HG02588 (cell line): ENCODE results near the gene FRMD4A.
A peak's percentile ranks its signal among the peaks of the same experiment; 100 is the strongest.
"Not testable (repeated sequence)": the region's sequence is repeated elsewhere in the genome, so short reads cannot be mapped to it uniquely, and the experiment has no call there.

Source experiments
- ATAC-seq: cut with Tn5 transposase; IDR thresholded peaks from one replicate; pipeline ENCODE4 v1.9.1; 2021; ENCODE audit warnings: mild to moderate bottlenecking, moderate library complexity; ENCODE audit not compliant: unreplicated experiment

FRMD4A gene

GRCh38 chr10:13716081-13717071 lies 614.3 kb downstream of the FRMD4A start:
- no peak for ATAC-seq

DNA sequence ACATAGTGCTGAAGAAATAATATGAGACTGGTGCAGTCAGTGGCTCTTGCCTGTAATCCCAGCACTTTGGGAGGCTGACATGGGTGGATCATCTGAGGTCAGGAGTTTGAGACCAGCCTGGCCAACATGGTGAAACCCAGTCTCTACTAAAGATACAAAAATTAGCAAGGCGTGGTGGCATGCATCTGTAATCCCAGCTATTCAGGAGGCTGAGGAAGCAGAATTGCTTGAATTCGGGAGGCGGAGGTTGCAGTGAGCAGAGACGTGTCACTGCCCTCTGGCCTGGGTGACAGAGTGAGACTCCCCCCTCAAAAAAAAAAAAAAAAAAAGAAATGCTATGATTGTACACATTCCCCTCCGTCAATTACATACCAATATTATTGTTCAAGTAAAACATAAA lies 615.1 kb downstream of the FRMD4A start:
- ATAC-seq, result not testable (repeated sequence)

DNA sequence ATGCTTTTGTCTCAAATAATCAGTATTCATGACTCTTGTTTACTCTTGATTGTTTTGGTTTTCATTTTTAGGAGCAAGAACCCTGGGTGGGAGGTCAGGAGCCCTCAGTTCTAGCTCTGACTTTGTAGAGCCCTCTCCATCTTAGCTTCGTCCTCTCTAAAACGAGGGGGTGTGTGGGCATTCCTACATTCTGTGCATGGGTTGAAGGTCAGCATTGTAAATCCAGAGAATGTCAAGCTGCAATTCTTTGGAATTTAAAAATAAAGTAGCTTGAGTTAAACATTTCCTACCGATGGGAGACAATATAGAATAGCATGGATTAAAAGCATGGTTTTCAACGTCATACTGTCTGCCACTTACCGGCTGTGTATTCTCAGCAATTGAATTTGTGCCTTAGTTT lies 615.6 kb downstream of the FRMD4A start:
- ATAC-seq, result no peak

DNA sequence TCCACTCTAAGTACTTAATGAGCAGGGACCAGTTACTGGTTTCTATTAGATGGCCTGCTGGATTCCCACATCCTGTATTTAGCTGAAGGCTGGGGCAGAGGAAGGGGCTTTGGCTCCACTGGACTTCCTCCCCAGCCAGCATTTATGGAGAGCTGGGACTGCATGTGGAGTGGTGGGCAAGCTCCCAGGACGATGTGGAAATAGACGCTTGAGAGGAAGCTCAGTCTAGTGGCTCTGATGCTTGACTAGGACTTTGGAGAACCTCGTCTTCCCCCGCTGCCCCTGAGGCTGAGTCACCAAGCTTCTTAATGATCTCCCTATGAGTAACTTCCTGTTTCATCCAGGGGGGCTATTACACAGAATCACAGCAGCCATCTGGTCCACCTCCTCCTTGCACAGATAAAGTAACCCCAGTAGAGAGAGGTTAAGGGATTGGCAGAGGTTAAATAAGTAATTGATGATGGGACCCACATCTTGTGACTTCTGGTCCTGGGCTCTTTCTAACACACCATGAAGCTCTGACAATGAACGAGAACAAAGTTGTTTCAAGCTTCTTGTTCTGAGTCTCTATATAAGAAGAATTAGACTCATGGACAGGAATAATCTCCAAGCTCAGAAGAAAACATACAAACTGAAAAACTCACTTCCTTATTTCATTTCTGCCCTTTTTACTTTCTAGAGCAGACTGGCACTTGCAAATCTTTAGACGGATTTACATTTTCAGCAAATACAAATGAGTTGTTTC lies 617.7 kb downstream of the FRMD4A start:
- peak; percentile 75 for ATAC-seq

DNA sequence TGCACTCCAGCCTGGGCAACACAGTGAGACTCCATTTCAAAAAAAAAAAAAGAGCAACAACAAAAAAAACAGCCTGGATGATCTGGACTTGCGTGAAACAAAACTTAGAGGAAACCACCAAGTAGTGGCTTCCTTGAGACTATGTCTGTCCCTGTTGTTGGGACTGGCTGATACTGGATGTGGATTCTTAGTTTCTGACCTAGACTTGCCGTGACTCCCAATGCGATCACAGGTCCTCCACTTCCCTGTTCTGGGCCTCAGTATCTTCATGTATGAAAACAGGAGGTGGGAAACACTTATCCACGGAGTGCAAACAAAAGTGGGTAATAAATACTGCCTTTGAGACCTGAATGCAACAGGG lies 618.3 kb downstream of the FRMD4A start:
- peak; percentile 8 for ATAC-seq

DNA sequence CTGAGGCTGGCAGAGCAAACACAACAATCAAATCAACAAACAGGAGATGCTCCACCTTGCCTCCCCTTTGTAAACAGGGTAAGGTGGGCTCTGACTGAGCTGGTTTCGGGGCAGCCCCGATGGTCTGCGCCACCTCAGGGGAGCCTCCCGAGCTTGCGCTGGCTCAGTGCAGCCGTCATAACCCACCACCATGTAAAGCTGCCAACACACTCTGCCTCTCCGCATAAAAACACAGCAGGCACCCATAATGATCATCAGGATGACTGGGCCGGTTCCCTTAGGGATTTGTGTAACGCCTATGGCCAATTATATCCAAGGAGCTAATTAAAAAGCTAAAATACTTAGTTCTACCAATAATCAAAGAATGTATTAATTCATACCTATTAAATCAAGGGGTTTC lies 619.4 kb downstream of the FRMD4A start:
- no peak for ATAC-seq

GRCh38 chr10:13709931-13710650 lies 620.6 kb downstream of the FRMD4A start:
- no peak for ATAC-seq

DNA sequence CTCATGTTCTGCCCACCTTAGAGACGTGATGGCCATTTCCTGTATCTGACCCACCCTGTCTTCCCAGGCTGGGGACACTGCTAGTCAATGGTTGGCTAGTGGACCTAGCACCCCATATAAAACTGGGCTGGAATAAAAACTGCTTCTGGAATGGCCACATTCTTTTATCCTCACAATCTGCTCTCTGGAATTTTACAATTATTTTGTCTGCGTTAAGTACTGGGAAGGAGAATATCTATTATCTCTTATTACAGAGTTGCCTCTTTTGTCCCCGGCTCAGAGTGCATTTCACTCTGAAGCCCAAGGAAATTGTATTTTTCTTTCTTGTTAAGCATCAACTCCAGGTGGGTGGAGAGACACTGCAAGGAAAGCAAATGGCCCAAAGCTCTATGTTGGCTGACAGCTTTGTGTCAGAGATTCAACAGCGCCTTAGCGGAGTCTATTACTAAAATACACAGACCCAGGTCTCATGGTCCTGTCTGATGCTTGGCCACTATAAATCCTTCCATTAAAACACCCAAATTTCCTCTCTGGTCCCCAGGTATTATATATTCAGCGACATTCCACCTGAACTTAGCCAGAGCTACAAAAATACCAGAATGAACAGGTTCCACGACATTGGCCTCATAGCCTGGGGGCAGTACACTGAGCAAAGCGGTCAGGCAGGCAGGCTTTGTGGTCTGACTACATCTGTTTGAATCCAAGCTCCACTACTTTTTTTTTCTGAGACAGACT lies 622.3 kb downstream of the FRMD4A start:
- ATAC-seq, result no peak

DNA sequence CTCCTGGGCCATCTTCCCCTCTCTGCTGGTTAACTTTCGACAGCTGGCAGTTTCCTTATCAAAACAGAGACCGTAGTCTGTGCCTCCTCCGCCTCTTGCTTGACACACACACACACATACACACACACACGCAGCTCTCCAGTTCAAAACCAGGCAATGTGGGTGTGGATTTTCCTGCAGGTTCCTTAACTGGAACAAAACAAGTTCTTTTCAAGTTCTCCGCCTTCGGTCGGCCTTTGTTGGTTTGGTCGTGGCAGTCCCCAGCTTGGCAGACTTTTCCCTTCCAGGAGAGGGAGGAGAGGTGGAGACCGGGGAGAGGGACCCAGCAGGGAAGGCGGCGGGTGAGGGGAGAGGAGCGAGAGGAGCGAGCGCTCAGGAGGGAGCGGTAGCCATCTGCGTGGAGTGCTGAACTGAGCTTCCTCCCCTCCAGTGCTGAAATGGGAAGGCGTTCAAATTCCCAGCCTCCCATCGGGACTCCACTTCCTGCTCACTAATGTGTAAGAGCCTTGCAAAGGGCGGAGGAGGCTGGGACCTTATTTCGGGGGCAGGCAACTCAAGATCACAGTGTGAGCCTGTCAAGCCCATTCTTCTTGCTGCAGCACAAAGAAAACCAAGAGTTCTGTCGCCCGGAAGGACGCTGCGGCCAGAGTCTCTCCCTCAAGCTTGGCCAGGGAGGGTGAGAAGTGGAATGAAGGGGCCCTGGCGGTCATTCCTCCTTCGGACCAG lies 623.4 kb downstream of the FRMD4A start:
- ATAC-seq, result peak; percentile 45

DNA sequence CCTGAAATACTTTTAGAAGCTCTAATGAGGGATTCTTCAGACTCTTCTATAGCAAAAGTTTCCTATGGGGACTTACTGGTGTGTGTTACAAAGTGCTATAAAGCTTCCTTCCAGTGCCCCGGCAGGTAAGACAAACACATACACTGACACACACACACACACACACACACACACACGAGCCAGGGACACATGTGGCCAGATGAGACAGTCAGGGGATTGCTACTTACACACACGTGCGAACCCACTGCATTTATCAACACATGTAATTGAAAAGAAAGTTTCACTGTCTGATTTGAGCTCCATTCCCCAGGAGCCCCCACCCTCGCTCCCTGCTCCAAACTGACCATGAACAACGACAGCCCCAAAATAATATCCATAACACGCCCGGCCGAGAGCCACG lies 624.1 kb downstream of the FRMD4A start:
- ATAC-seq, result no peak

- no peak for ATAC-seq
Observed at GRCh38 chr10:13706175-13706574, 624.5 kb downstream of the FRMD4A start.

DNA sequence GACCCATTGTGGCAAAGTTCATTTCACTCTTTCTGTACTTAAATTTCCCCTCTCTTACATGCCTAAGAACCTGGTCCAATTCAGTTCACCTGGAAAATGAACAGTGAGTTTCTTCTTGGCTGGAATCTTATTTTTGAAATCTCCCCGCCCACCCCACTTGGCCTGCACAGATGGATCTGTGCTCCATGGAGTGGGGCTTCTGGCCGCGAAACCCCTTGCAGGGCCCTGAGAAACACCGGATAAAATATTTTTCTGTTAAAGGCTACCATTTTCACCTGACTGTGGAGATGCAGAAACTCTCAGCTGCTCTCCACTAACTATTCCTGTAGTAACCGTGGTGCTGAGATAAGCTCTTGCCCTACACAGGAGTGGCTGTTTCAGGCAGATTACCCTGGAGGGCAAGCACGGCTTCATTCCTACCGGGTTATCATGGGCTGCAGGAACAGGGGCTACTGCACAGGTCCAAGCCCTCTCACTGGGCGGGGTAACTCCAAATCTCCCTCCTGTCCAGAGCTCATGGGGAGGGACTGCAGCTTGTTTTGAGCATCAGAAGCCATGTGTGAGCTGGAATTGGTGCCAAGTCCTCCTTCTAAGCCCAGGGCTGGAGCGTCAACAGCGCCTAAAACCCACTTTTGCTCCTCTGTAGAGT lies 625.1 kb downstream of the FRMD4A start:
- no peak for ATAC-seq

DNA sequence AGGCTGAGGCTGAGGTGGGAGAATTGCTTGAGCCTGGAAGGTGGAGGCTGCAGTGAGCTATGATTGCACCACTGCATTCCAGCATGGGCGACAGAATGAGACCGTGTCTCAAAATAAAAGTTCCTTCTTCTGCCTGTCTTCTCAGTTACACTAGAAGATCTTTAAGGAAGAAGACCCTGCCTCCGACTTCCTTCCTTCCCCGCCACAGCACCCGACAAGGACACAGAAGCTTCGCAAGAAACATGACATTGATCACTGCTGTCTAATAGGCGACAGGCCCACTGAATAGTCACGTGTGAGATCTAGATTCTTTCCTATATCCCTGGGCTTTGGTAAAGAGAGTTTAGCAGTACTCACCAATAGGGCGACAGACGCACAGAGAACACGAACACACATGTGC lies 625.8 kb downstream of the FRMD4A start:
- ATAC-seq, result no peak

DNA sequence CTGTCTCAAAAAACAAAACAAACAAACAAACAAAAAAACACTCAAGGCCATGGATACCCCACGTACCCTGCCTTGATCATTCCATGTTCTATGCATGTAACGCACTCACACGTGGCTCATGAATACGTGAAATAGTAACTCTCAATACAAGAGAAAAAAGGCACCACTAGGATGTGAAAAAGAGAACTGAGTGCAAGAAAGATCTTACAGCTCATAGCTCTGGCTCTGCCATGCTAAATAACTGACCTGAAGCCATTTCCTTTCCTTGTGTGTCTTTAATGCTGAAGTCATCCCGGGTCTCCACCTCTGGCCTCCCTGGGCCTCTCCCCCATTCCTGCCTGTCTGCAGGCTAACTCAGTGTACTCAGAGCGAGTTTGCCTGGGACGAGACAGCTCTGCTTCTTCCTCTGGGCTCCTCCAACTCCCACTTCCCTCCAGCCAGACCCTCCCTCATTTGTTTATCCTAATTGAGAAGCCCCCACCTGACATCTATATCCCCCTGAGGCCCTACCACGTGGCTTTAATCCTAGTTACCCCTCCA lies 626.7 kb downstream of the FRMD4A start:
- no peak for ATAC-seq

DNA sequence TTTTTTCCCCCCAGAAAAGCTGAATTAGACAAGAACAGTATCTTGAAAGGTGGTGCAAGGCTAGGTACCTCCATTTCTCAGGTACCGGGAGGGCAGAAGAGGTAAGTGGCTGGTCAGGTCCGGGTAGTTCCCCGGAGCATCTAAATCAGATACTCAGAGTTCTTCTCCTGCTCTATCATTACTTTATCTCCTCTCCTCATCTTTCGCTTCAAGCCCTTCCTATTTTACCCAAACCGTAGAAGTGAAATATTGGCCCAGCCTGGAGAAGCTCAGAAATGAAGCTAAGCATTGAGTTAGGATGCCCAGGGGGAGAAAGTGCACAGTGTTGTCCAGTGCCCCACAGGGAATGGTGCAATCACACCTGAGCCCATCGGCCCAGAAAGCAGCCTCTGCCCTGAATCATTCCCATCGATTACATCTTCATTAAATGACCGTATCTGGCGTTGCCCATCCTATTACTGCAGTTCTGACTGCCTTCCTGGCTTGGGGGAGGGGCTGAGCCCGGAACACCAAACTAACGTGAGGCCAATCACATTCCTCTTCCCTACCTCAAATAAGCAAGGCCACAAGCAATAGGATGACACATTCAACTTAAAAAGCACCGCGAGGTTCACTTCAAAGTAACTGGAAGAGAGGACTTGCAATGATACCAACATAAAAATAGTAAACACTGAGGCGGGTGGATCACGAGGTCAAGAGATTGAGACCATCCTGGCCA lies 627.5 kb downstream of the FRMD4A start:
- no peak for ATAC-seq

DNA sequence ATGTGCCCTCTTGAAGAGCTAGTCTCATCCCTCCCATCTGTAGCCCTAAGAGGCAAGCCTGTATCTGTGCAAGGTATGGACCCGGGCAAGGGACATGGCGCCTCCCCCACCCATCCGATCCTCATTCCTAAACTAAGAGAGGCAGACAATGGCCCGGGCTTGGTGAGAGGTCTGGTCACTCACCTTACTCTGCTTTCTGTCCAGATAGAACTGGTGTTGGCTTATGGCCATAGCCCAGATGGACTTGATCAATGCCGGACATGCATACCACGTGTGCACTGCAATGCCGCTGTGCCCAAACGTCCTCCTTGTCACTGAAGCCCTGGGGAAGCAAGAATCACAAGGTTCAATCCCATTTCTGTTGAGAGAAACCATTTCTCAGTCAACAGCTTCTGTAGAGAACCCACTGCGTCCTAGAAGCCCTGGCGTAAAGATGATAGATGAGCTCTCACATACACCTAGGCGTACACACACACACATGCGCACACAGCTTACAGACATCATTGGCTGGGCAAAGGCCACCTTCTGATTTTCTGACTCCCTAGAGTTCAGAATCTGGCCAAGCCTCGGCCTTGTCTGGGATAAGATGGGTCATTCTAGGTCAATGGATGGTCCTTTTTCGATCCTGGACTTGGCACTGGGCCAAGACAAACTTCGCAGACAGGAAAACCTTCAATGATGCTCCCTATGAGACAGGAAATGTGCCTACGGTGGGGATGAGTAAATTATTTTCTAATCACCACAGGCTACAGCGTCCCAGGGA lies 629.4 kb downstream of the FRMD4A start:
- no peak for ATAC-seq

DNA sequence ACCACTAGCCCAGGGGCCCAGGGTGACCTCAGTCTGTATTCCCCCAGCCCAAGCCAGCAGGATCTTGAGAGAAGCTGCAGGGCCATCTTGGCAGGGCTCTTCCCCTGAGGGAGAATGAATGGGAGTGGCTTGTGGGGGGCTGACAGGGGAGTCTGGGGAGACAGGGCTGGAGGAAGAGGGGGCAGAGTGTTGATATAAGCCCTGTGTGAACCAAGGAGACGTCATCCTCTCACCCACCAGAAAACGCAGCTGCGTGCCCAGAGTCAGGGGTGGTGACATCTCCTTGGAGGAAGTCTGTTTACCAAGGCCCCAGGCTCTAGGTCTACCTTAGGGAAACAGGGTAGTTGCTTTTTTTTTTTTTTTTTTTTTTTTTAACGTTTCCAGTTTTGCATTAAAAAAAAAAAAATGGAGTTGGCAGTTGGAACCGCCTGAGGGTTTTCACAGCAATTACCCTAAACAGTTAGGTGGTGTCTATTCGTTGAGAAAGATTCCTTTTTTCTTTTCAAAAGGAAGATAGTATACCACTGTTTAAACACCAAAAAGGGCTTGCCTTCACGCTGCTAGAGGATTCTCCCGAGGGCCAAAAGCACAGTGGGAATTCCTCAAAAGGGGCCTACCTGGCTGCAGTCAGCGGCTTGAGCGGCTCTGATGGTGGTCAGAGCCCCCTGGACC lies 630.1 kb downstream of the FRMD4A start:
- no peak for ATAC-seq
